T47D (cell line): ENCODE measurements around the gene PTBP2.

Experiments used
- DNase-seq, 2 experiments: peaks; one replicate each; pipeline versions ENCODE4 v3.0.0 to v3.0.0-alpha.2; 2011 to 2012; ENCODE audit warnings: low read depth in 1 of 2, low spot score in 1 of 2
- JUND ChIP-seq: IDR thresholded peaks from 2 replicates; pipeline ENCODE4 v1.6.1; 2012; ENCODE audit warnings: low read depth
- in situ Hi-C: cut with HindIII; loops from 2 replicates; pipeline ENCODE4 v1.10.0; 2016; ENCODE audit warnings: low sequenced_read_pairs, low pct_unique_long_range_greater_than_20kb

PTBP2 gene

GRCh38 chr1:96721416-96722160 is at the start of gene PTBP2:
TSS of gene PTBP2 (plus strand) at chr1:96721784. CDS start at chr1:96721865, 81 bp downstream.
- DNase-seq: peak; percentile 70 to 72
- in situ Hi-C loops: no loop called here
- no peak for TF ChIP-seq JUND

GRCh38 chr1:96674915-96675314 is 46.7 kb upstream of the PTBP2 start:
- in situ Hi-C loops: no loop called here
- DNase-seq: no peak
- TF ChIP-seq JUND: no peak

- TF ChIP-seq JUND: no peak
- in situ Hi-C loops: no loop called here
- DNase-seq: no peak
Measured at GRCh38 chr1:96682056-96682455, 39.5 kb upstream of the PTBP2 start.

GRCh38 chr1:96683931-96684330 is 37.7 kb upstream of the PTBP2 start:
- in situ Hi-C loops: no loop called here
- DNase-seq: no peak
- no peak for TF ChIP-seq JUND

- TF ChIP-seq JUND: no peak
- DNase-seq: no peak
- in situ Hi-C loops: no loop called here
Measured at GRCh38 chr1:96684744-96685143, 36.8 kb upstream of the PTBP2 start.

- in situ Hi-C loops: no loop called here
- TF ChIP-seq JUND: no peak
- peak in 1 of 2 experiments; percentile 1 for DNase-seq
Measured at GRCh38 chr1:96688767-96689166, 32.8 kb upstream of the PTBP2 start.

- DNase-seq: no peak
- in situ Hi-C loops: no loop called here
- TF ChIP-seq JUND: no peak
Measured at GRCh38 chr1:96695954-96696353, 25.6 kb upstream of the PTBP2 start.

- in situ Hi-C loops: no loop called here
- no peak for DNase-seq
- TF ChIP-seq JUND: no peak
Measured at GRCh38 chr1:96698342-96698983, 23.1 kb upstream of the PTBP2 start.

- DNase-seq: no peak
Measured at GRCh38 chr1:96703186-96703585, 18.4 kb upstream of the PTBP2 start.

GRCh38 chr1:96707023-96707422 is 14.6 kb upstream of the PTBP2 start:
- TF ChIP-seq JUND: no peak
- DNase-seq: no peak
- in situ Hi-C loops: no loop called here

More at GRCh38 chr1:96703186-96703585, 18.4 kb upstream of the PTBP2 start:
- no peak for TF ChIP-seq JUND
- in situ Hi-C loops: no loop called here

- DNase-seq: no peak
- in situ Hi-C loops: no loop called here
- TF ChIP-seq JUND: no peak
Measured at GRCh38 chr1:96708482-96708881, 13.1 kb upstream of the PTBP2 start.

GRCh38 chr1:96710708-96711477 is 10.7 kb upstream of the PTBP2 start:
- DNase-seq: no peak
- no peak for TF ChIP-seq JUND
- in situ Hi-C loops: no loop called here

- TF ChIP-seq JUND: no peak
- in situ Hi-C loops: no loop called here
Measured at GRCh38 chr1:96713649-96714048, 7.9 kb upstream of the PTBP2 start.

More at GRCh38 chr1:96713649-96714048, 7.9 kb upstream of the PTBP2 start:
- DNase-seq: no peak
